ENCODE measurements around the gene TXNL4A. TPM values are rescaled to one million over a fixed set of nuclear protein-coding genes. Genes with fewer than 3 reads are reported as not detected.
"Not testable (repeated sequence)": the region's sequence is repeated elsewhere in the genome, so short reads cannot be mapped to it uniquely, and the experiment has no call there.

TXNL4A gene
- total RNA-seq, 1 donor from 2014 or later, result 92.0 TPM

DNA sequence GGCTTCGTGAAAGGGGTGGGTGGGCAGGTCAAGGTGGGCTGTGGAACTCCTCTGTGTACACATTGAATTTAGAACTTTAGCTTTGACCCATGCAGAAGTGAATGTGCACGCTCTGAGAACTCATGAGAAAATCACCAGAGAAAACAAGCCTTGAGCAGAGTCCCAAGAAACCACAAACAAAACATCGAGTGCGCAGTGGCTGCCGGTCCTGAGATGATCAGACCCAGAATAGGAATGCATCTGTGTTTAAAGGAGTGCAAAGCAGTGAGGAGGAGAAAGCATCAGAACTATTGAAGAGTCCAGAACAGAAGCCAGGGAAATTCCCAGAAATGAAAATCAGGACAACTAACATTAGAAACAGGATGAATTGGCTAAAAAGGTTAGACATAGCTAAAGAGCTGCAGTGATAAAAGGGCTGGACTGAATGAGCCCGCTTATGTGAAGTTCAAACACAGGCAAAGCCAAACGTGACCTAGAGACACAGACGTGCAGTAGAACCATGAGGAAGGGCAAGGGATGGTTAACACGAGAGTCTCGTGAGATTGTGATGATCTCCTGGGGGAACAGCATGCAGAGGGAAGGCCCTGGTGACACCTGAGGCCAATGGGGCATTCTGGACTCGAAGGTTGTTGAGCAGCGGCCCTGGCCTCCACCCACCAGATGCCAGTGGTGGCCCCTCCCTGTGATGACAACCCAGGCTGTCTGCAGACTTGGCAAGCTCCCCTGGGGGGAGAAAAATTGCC is 16.4 kb upstream of the TXNL4A start:
- H3K4me3 ChIP-seq, result no peak overlapping the region

GRCh38 chr18:80002468-80002867 is 14.1 kb upstream of the TXNL4A start:
- Histone ChIP-seq H3K36me3 (no peaks in the 10 kb centered on the region), H3K27me3 (ENCODE audit: low read depth) (no peaks in the 10 kb centered on the region), H3K4me3 (no peak overlapping the region), H3K4me1 (no peaks in the 10 kb centered on the region), H3K27ac (replicated peaks) (no peak overlapping the region), H3K9me3 (replicated peaks) (peaks cover 20% of the 10 kb centered on the region)
- no peak for DNase-seq
- intact Hi-C loops (cut with micrococcal nuclease), result no loop called here
- TF ChIP-seq CTCF (IDR thresholded peaks at IDR 0.05; ENCODE audit: borderline replicate concordance), result no peak

More for the DNA sequence above, 16.4 kb upstream of the TXNL4A start:
- Histone ChIP-seq H3K27me3 (ENCODE audit: low read depth) (no peaks in the 10 kb centered on the region), H3K27ac (replicated peaks) (no peak overlapping the region), H3K4me1 (peaks cover 1% of the 10 kb centered on the region), H3K9me3 (replicated peaks) (peaks cover 41% of the 10 kb centered on the region), H3K36me3 (no peaks in the 10 kb centered on the region)
- no peak for DNase-seq
- TF ChIP-seq CTCF (IDR thresholded peaks at IDR 0.05; ENCODE audit: borderline replicate concordance), result no peak
- intact Hi-C loops (cut with micrococcal nuclease), result no loop called here

GRCh38 chr18:80000877-80001276 is 12.5 kb upstream of the TXNL4A start:
- Histone ChIP-seq H3K4me1 (no peaks in the 10 kb centered on the region), H3K27ac (replicated peaks) (no peak overlapping the region), H3K36me3 (no peaks in the 10 kb centered on the region), H3K27me3 (ENCODE audit: low read depth) (no peaks in the 10 kb centered on the region), H3K4me3 (no peak overlapping the region), H3K9me3 (replicated peaks) (peaks cover 14% of the 10 kb centered on the region)
- DNase-seq, result no peak
- TF ChIP-seq CTCF (IDR thresholded peaks at IDR 0.05; ENCODE audit: borderline replicate concordance), result no peak
- intact Hi-C loops (cut with micrococcal nuclease), result no loop called here

DNA sequence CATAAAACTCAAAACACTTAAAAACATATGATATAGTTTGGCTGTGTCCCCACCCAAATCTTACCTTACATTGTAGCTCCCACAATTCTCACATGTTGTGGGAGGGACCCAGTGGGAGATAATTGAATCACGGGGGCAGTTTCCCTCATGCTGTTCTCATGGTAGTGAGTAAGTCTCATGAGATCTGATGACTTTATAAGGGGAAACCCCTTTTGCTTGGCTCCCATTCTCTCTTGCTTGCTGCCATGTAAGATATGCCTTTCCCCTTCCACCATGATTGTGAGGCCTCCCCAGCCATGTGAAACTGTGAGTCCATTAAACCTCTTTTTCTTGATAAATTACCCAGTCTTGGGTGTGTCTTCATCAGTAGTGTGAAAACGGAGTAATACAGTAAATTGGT is 11.3 kb upstream of the TXNL4A start:
- not testable (repeated sequence) for H3K36me3 ChIP-seq

GRCh38 chr18:79991494-79991893 is 3.1 kb upstream of the TXNL4A start:
- TF ChIP-seq CTCF (IDR thresholded peaks at IDR 0.05; ENCODE audit: borderline replicate concordance), result no peak
- DNase-seq, result no peak
- no peaks in the 10 kb centered on the region for H3K9me3 ChIP-seq (replicated peaks)
- H3K4me3 ChIP-seq, result no peak overlapping the region
- intact Hi-C loops (cut with micrococcal nuclease), result no loop called here
- no peak overlapping the region for H3K27ac ChIP-seq (replicated peaks)
- H3K4me1 ChIP-seq, result peaks cover 33% of the 10 kb centered on the region
- no peaks in the 10 kb centered on the region for H3K36me3 ChIP-seq
- H3K27me3 ChIP-seq (ENCODE audit: low read depth), result no peaks in the 10 kb centered on the region

More for the DNA sequence above, 11.3 kb upstream of the TXNL4A start:
- H3K27ac ChIP-seq (replicated peaks); H3K4me3 ChIP-seq; H3K27me3 ChIP-seq (ENCODE audit: low read depth); H3K4me1 ChIP-seq; intact Hi-C loops (cut with micrococcal nuclease); DNase-seq: not testable (repeated sequence)
- peaks cover 14% of the 10 kb centered on the region for H3K9me3 ChIP-seq (replicated peaks)

- DNase-seq, result no peak
- H3K9me3 ChIP-seq (replicated peaks), result no peaks in the 10 kb centered on the region
- no peak for TF ChIP-seq CTCF (IDR thresholded peaks at IDR 0.05; ENCODE audit: borderline replicate concordance)
- peaks cover 38% of the 10 kb centered on the region for H3K4me1 ChIP-seq
- H3K36me3 ChIP-seq, result peaks cover 6% of the 10 kb centered on the region
- H3K27ac ChIP-seq (replicated peaks), result peak overlapping the region; percentile 98
- H3K4me3 ChIP-seq, result peak overlapping the region; percentile 88
- intact Hi-C loops (cut with micrococcal nuclease), result no loop called here
- no peaks in the 10 kb centered on the region for H3K27me3 ChIP-seq (ENCODE audit: low read depth)
Observed at GRCh38 chr18:79989195-79989497, 783 bp upstream of the TXNL4A start.

Measured in left ventricle myocardium inferior (tissue), 1 donor.